Astrocyte of the cerebellum (primary cell): ENCODE measurements around the gene GLI1.

Source experiments
- DNase-seq: peaks from one replicate; pipeline ENCODE4 v3.0.0-alpha.2; 2011; ENCODE audit warnings: low read depth
- H3K4me3 ChIP-seq: 2 replicates; pipeline ENCODE4 v1.5.1; 2011; ENCODE audit warnings: mild to moderate bottlenecking, low read depth, low read length, moderate library complexity
- CTCF ChIP-seq: IDR thresholded peaks from 2 replicates; pipeline ENCODE4 v1.5.1; 2012; ENCODE audit warnings: low read length, low read depth, moderate library complexity, mild to moderate bottlenecking; ENCODE audit errors: missing control alignments
- in situ Hi-C: cut with HindIII; loops from 2 replicates; pipeline ENCODE4 v1.10.0; 2017; ENCODE audit warnings: low sequenced_read_pairs

The GLI1 gene

GRCh38 chr12:57518920-57519795 lies 59.6 kb downstream of the GLI1 start:
- no peak for DNase-seq
- TF ChIP-seq CTCF, result no peak
- in situ Hi-C loops, result no loop called here
- peak overlapping the region; percentile 88 for H3K4me3 ChIP-seq

GRCh38 chr12:57519796-57520052 lies 60.1 kb downstream of the GLI1 start:
- no peak for DNase-seq

GRCh38 chr12:57520053-57520818 lies 60.7 kb downstream of the GLI1 start, which contains the start of gene DDIT3:
TSS of gene DDIT3 (minus strand) at chr12:57520514. CDS start at chr12:57517406, 3,108 bp downstream.
- TF ChIP-seq CTCF, result no peak
- in situ Hi-C loops, result no loop called here
- peak within 1 kb of the TSS; percentile 88 for H3K4me3 ChIP-seq
- peak; percentile 94 for DNase-seq

More at GRCh38 chr12:57519796-57520052, 60.1 kb downstream of the GLI1 start:
- TF ChIP-seq CTCF, result no peak
- in situ Hi-C loops, result no loop called here
- peak overlapping the region; percentile 88 for H3K4me3 ChIP-seq

DNA sequence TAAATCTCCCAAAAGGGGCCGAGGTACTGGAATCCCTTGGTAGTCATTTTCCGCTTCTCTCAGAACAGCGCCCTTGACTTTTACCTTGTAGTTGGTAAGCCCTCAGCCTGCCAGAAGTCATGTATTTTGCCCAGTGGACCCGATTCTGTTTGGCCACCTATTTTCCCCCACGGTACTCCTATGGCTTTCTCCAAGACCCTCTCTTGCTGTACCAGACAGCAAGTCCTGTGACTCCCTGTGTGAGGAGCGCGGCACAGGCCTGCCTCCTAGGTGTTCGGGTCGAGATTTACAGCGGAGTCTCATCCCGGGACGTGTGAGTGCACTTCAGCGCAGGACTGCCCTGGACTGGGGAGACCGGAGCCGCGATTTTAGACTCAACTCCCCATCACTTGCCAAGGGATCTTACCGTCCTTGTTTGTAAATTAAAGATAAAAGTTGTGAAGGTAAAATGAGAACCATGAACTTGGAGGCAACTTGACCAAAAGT lies 62.0 kb downstream of the GLI1 start:
- in situ Hi-C loops, result no loop called here
- DNase-seq, result no peak
- TF ChIP-seq CTCF, result peak; percentile 20
- H3K4me3 ChIP-seq, result peak overlapping the region; percentile 81
